Duodenal mucosa (tissue), 2 donors: ENCODE data around the gene HOXA5.

Source experiments
- H3K27ac ChIP-seq: one replicate; pipeline ENCODE4 v1.7.0; 2013; ENCODE audit warnings: low read depth, low read length
- H3K27me3 ChIP-seq, 2 donors: one replicate each; pipeline ENCODE4 v1.7.0; 2013; ENCODE audit warnings: low read length in 2 of 2, control low read depth in 1 of 2; ENCODE audit not compliant: insufficient read depth in 2 of 2, control insufficient read depth in 1 of 2
- H3K36me3 ChIP-seq, 2 donors: one replicate each; pipeline ENCODE4 v1.7.0; 2013; ENCODE audit warnings: low read length in 2 of 2, control low read depth in 1 of 2; ENCODE audit not compliant: insufficient read depth in 2 of 2, control insufficient read depth in 1 of 2
- H3K4me1 ChIP-seq, 2 donors: one replicate each; pipeline ENCODE4 v1.7.0; 2013; ENCODE audit warnings: low read length in 2 of 2, control low read depth in 1 of 2; ENCODE audit not compliant: insufficient read depth in 2 of 2, control insufficient read depth in 1 of 2
- H3K4me3 ChIP-seq, 2 donors: one replicate each; pipeline ENCODE4 v1.7.0; 2013; ENCODE audit warnings: low read length in 2 of 2, low read depth in 1 of 2
- H3K9ac ChIP-seq, 2 donors: one replicate each; pipeline ENCODE4 v1.7.0; 2013; ENCODE audit warnings: low read length in 2 of 2, low read depth in 1 of 2
- H3K9me3 ChIP-seq, 2 donors: one replicate each; pipeline ENCODE4 v1.7.0; 2013; ENCODE audit warnings: low read length in 2 of 2, control low read depth in 1 of 2; ENCODE audit not compliant: control insufficient read depth in 1 of 2

HOXA5 gene

DNA sequence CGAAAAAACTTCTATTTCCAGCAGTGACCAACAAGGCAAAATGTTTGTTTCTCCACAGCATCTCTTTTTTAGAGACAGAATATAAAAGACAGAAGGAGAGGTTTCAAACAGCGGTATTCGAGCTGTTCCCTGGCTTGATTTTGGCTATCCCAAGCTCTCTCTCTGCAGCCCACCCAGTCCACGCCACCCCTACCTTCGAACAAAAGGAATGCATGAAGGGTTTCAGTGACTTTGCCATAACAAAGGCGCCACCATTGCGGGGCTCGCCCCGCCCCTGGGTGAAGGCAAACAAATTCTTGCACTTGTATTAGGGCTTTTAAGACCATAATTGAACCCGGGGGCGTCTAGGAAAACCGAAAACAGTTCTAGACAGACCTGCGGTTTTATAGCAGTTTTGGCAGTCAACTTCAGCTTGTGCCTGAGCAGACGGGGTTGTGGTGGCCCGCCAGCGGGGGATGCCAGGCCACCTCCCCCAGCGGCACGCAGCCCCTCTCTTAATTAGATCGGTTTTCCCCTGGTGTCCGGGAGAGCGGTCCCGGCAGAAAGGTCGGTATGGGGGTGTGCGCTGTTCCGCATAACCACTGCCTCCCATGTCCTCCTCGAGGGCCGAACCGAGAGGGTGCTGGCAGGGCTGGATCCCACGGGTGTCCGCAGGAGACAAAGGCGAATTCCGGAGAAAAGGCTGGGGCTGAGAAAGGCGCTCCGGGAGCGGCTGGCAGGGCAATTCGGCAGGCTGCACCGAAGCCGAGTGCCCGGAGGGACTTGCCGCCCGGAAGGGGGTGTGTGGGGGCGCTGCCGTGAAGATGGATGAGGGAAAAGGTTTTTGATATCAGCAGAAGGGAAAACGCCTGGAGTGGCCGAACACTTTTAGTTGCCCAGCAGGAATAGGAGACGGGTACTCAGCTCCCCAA lies 44.2 kb upstream of the HOXA5 start:
- H3K27me3 ChIP-seq = peaks cover 97 to 98% of the 10 kb centered on the region in 2 donors
- H3K4me3 ChIP-seq = peak overlapping the region in 1 of 2 donors; percentile 28
- H3K4me1 ChIP-seq = peaks cover 20 to 27% of the 10 kb centered on the region in 2 donors
- H3K36me3 ChIP-seq = no peaks in the 10 kb centered on the region
- no peak overlapping the region for H3K9ac ChIP-seq
- no peaks in the 10 kb centered on the region for H3K9me3 ChIP-seq
- no peak overlapping the region for H3K27ac ChIP-seq

DNA sequence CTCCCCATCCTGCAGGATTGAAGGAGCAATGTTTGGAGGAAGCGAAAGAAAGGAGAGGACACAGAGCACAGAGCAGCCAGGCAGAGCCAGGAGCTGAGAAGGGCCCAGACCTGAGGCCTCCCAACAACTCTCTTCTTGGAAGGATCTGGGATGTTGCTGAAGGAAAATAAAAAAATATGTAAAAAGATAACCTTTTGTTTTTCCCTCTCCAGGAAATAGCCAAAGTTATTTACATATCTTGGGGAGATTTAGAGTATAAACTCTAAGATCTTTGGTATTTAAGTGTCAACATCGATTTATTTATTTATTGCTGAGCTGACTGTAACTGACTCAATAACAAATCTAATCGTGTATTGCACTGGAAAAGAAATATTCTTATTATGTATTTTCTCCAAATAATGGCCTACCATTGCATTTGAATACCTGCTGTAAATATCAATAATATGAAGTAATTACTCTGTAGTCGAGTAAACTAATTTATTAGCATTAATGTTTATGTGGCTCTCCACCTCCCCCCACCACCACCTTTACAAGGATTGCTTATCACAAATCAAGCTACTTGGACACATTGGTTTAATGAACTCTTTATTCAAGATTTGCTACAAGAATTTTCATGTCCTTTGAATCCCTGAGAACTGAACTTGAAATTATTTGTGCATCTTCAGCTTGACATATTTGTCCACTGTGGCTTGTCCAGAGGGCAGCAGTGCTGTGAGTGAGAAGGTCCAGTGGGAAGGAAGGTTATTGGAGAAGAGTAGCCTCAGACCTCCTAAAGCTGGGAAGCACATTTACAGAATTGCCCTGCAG lies 43.4 kb upstream of the HOXA5 start:
- H3K9me3 ChIP-seq = no peaks in the 10 kb centered on the region
- H3K27me3 ChIP-seq = peaks cover 97 to 98% of the 10 kb centered on the region in 2 donors
- H3K4me1 ChIP-seq = peaks cover 20 to 27% of the 10 kb centered on the region in 2 donors
- no peaks in the 10 kb centered on the region for H3K36me3 ChIP-seq
- no peak overlapping the region for H3K4me3 ChIP-seq
- no peak overlapping the region for H3K9ac ChIP-seq
- H3K27ac ChIP-seq = no peak overlapping the region

DNA sequence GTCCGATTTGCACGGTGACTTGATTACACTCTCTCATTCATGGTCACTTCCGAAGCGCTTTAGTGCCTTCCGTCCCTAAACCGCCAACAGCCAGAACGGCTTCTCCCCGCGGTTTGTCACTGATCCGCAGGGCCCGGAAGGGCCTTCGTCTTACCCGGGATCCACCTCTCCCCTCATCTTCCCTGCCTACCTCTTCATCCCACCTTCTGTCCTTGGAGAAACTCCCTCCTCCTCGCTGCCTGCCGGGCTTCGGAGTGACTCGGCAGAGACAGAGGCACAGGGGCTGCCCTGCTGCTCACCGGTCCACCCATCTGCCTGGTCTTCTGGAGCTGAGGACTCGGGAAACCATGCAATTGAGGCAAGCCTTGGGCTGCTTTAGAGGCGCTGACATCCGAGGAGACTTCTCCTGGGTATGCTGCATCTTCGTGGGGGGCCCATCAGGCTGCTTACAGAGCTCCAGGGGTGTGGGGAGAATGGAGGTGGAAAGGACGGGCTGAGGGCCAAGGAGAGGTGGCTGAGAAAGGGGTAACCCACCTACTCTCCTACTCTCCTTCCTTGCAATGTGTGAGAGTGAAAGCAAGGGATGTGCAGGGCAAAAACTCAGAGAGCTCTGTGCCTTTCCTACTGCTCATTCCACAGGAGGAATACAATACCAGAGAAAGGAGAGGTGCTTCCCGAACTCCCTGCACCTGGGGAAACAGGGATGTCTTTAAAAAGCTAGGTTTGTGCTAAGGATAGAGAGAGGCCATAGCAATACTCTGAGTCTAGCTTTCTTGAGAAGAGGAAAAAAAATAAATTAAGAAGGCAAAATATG lies 42.6 kb upstream of the HOXA5 start:
- no peak overlapping the region for H3K9ac ChIP-seq
- no peaks in the 10 kb centered on the region for H3K9me3 ChIP-seq
- no peak overlapping the region for H3K27ac ChIP-seq
- H3K4me1 ChIP-seq = peaks cover 20 to 27% of the 10 kb centered on the region in 2 donors
- no peaks in the 10 kb centered on the region for H3K36me3 ChIP-seq
- peaks cover 93 to 96% of the 10 kb centered on the region in 2 donors for H3K27me3 ChIP-seq
- H3K4me3 ChIP-seq = no peak overlapping the region

DNA sequence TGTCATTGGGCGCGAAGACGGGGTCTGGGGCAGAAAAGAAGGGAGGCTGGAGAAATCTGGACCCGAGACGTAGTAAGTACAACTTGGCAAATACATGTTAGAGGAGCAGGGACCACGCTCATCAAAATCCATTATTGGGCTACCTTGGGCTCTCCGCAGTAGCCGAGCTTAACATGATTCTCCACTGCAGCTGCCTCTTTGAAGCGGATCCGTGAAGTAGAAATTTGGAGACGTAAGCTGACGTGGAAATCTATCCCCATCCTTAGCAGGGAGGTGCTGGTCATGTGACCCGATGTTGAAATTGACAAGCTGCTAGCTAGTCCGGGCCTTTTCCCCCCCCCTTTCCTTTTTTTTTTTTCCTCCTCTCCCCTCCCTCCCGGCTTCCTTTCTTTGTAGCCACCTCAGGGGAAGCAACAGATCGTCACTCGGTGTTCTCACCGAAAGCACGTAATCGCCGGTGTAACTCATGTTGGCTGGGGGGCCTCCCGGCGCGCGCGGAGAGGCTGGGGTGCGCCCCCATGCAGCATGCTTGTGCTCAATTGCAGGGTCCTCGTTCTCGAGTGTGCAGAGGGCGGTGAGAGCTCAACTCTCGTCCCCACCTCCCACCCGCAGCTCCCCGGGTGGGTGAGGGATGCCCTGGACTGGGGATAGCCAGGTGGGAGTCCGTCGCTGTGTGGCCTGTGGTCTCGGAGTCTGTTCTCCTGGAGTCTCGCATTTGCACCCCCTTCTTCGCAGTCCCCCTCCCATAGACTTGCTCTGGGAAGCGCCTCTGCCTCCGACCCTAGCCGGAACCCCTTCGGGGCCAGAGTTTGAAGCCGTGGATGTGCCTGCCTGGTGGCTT lies 41.8 kb upstream of the HOXA5 start, which contains the start of gene HOXA11:
TSS of gene HOXA11 (minus strand) at position 220 of the 841 bp plus-strand sequence. CDS start at position 132, 88 bp downstream.
- Histone ChIP-seq H3K9ac (no peak within 1 kb of the TSS), H3K36me3 (no peaks in the 10 kb centered on the region), H3K27me3 (peaks cover 88 to 96% of the 10 kb centered on the region in 2 donors), H3K4me1 (peaks cover 20 to 27% of the 10 kb centered on the region in 2 donors), H3K9me3 (no peaks in the 10 kb centered on the region), H3K4me3 (peak within 1 kb of the TSS; percentile 38 to 48), H3K27ac (no peak within 1 kb of the TSS)

DNA sequence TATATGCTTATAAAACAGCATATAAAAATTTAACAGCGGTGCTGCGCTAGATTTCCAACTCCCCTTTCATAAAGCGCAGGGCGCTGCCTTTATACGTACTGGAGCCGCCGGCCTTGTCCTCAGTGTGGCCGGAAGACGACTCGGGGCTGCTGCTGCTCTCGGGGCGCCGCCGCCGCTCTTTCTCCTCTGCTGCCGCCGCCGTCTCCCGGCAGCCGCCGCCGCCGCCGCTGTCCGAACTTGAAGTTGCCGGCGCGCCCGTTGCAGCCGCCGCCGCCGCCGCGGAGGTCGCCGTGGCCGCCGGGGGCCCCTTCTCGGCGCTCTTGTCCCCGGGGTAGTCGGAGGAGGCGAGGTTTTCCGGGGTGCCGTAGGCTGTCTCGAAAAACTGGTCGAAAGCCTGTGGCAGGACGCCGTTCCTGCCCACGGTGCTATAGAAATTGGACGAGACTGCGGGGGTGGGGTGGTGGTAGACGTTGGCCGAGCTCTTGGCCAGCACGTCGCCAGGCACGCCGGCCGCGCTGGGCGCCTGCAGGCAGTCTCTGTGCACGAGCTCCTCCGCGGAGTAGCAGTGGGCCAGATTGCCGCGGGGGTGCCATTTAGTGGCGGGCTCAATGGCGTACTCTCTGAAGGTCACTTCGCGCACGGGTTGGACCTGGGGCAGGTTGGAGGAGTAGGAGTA lies 41.0 kb upstream of the HOXA5 start:
- no peak overlapping the region for H3K9ac ChIP-seq
- H3K27me3 ChIP-seq = peaks cover 88 to 96% of the 10 kb centered on the region in 2 donors
- no peaks in the 10 kb centered on the region for H3K36me3 ChIP-seq
- H3K9me3 ChIP-seq = no peaks in the 10 kb centered on the region
- peak overlapping the region; percentile 38 to 48 for H3K4me3 ChIP-seq
- peaks cover 20 to 32% of the 10 kb centered on the region in 2 donors for H3K4me1 ChIP-seq
- no peak overlapping the region for H3K27ac ChIP-seq

DNA sequence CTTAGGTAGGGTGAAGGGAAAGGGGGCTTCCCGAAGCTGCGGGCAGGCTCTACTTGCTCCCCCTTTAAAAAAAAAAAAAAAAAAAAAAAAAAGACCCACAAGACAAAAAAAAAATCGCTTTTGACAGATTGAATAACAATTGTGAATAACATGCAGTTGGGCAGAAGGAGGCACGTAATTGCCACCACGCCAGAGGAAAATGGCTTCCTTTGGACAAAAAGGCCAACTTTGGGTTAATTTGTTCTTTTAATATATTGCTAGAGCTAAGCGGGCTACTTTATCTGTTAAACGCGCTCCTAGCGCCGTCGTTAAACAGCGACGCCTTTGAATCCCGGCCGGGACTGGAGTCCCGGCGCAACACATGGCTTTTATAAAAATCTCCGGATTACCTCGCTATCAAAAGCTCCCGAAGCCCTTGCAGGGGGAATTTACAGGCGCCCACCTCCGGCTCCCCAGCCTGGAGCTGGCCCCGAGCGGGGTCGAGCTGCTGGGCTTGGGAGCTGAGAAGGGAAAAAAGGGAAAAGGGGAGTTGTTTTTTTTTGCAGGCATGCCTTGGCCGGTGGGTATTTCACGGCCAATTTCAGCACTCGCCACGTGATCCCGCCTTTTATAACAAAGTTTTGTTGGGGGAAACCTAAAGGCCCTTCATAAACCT lies 40.3 kb upstream of the HOXA5 start:
- Histone ChIP-seq H3K27me3 (peaks cover 85 to 96% of the 10 kb centered on the region in 2 donors), H3K9me3 (no peaks in the 10 kb centered on the region), H3K4me3 (peak overlapping the region; percentile 38 to 43), H3K27ac (no peak overlapping the region), H3K4me1 (peaks cover 15 to 30% of the 10 kb centered on the region in 2 donors), H3K36me3 (no peaks in the 10 kb centered on the region), H3K9ac (no peak overlapping the region)

DNA sequence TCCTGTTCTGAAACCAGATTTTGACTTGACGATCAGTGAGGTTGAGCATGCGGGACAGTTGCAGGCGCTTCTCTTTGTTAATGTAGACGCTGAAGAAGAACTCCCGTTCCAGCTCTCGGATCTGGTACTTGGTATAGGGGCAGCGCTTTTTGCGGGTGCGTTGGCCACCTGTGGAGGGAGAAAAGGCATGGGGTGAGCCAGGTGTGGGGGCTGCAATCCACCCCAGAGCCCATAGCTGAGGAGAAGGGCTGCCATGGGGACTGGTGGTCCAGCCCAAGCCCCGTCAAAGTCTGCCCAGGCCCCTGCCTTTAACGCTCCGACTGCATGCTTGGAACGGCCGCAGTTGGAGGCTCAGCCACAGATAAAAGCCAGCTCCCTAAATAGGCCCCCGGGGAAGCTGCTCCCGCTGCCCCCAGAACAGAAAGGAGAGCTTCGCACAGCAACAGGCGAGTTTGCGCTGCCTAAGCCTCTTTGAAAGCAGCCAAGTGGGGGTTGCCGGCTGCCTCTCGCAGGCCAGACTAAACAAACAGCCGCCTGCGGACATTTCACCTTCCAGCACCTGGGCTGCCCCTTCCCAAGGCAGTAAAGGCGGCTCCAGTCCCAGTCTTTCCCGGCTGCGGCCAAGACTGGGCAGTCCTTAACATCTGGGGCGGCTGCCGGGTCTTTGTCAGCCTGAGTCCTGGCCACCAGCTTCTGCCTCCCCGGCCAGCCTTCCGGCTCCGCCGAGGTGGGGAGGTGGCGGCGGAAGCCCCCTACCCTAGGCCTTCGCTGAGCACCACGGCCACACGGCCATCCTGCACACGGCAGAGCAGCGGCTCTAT lies 39.6 kb upstream of the HOXA5 start:
- peaks cover 8 to 24% of the 10 kb centered on the region in 2 donors for H3K4me1 ChIP-seq

DNA sequence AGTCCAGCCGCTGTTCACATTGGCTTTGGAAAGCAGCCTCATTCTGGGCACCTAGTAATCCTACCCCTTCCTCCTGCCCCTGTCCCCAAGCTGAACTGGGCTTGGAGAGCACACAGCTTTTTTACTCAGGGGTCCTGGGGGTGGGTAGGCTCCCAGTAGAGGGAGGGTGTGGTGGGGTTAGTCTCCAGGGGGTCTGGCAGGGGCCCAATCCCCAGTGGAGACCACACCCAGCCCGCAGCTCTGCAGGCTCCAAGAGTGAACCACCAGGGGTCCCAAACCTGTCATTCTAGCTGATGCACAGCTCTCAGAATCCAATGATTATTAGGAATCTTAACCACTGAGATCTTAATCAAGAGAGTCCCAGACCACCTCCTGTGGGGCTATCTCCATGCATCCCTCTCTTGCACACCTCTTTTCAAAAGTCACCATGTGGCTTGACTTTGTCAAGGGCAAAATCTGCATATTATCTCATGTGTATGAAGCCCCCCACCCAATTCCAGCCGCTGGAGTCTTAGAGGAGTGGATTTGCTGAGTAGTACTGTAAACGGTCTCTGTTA lies 38.9 kb upstream of the HOXA5 start:
- no peak overlapping the region for H3K4me3 ChIP-seq
- peaks cover 7 to 22% of the 10 kb centered on the region in 2 donors for H3K4me1 ChIP-seq
- peaks cover 83 to 96% of the 10 kb centered on the region in 2 donors for H3K27me3 ChIP-seq

More for the DNA sequence above, 39.6 kb upstream of the HOXA5 start:
- no peak overlapping the region for H3K4me3 ChIP-seq
- no peaks in the 10 kb centered on the region for H3K36me3 ChIP-seq
- H3K27ac ChIP-seq = no peak overlapping the region
- H3K9me3 ChIP-seq = no peaks in the 10 kb centered on the region
- no peak overlapping the region for H3K9ac ChIP-seq
- H3K27me3 ChIP-seq = peaks cover 83 to 96% of the 10 kb centered on the region in 2 donors

More for the DNA sequence above, 38.9 kb upstream of the HOXA5 start:
- H3K9me3 ChIP-seq = no peaks in the 10 kb centered on the region
- no peak overlapping the region for H3K27ac ChIP-seq
- no peak overlapping the region for H3K9ac ChIP-seq
- no peaks in the 10 kb centered on the region for H3K36me3 ChIP-seq
